GM12878 (cell line): ENCODE data around the gene NR1D1. TPM values are rescaled to one million over a fixed set of nuclear protein-coding genes. Genes with fewer than 3 reads are reported as not detected.
A peak's percentile ranks its signal among the peaks of the same experiment; 100 is the strongest.

ENCODE experiments used
- ASH2L ChIP-seq: fragments of 300-600, 200-600 bp; sonication (generic); IDR thresholded peaks from 2 replicates; pipeline ENCODE4 v1.6.1; 2017; ENCODE audit warnings: low read depth, mild to moderate bottlenecking, borderline replicate concordance
- BACH1 ChIP-seq: fragments of 450-650 bp; IDR thresholded peaks from 2 replicates; pipeline ENCODE4 v1.6.1; 2017; ENCODE audit warnings: mild to moderate bottlenecking, borderline replicate concordance
- BCL11A ChIP-seq: IDR thresholded peaks from 2 replicates; pipeline ENCODE4 v1.6.1; 2011; ENCODE audit warnings: low read depth, low read length
- BHLHE40 ChIP-seq, 2 experiments: fragments of 450-650 bp in 1 of 2; IDR thresholded peaks; 2 replicates each; pipeline ENCODE4 v1.6.1; 2011 to 2017; ENCODE audit warnings: low read depth in 2 of 2, borderline replicate concordance in 1 of 2, improper control_type of control experiment in 1 of 2, low read length in 1 of 2, mild to moderate bottlenecking in 1 of 2
- CBX5 ChIP-seq: sonication (generic); IDR thresholded peaks from 2 replicates; pipeline ENCODE4 v1.6.1; 2016; ENCODE audit warnings: low read depth, moderate library complexity, mild to moderate bottlenecking, inconsistent platforms
- CREM ChIP-seq: IDR thresholded peaks from 2 replicates; pipeline ENCODE4 v1.6.1; 2014; ENCODE audit warnings: antibody characterized with exemption, low read depth
- EZH2 ChIP-seq: IDR thresholded peaks from 2 replicates; pipeline ENCODE4 v1.6.1; 2012; ENCODE audit warnings: low read depth, mild to moderate bottlenecking, control low read depth, inconsistent platforms, low read length, borderline replicate concordance; ENCODE audit not compliant: control insufficient read depth
- MEF2B ChIP-seq: fragments of 450-650 bp; IDR thresholded peaks from 2 replicates; pipeline ENCODE4 v1.6.1; 2018; ENCODE audit warnings: mild to moderate bottlenecking, moderate library complexity; ENCODE audit not compliant: partially characterized antibody, poor library complexity, severe bottlenecking
- MYB ChIP-seq: fragments of 150-350 bp; IDR thresholded peaks from 2 replicates; pipeline ENCODE4 v1.6.1; 2014; ENCODE audit warnings: mild to moderate bottlenecking, low read depth, low read length, borderline replicate concordance
- MYC ChIP-seq: IDR thresholded peaks from 2 replicates; pipeline ENCODE4 v1.6.1; 2011; ENCODE audit warnings: mild to moderate bottlenecking, low read length, moderate library complexity, inconsistent platforms; ENCODE audit not compliant: insufficient read depth, insufficient replicate concordance, insufficient read length, severe bottlenecking
- NR2F1 ChIP-seq: fragments of 450-650 bp; conservative IDR thresholded peaks from 2 replicates; pipeline ENCODE4 v1.6.1; 2017; ENCODE audit warnings: mild to moderate bottlenecking
- POLR2A ChIP-seq: IDR thresholded peaks from 2 replicates; pipeline ENCODE4 v1.6.1; 2011; ENCODE audit warnings: low read depth, mild to moderate bottlenecking, low read length
- RAD21 ChIP-seq: IDR thresholded peaks from 2 replicates; pipeline ENCODE4 v1.6.1; 2011; ENCODE audit warnings: mild to moderate bottlenecking, low read depth, low read length, moderate library complexity; ENCODE audit not compliant: insufficient read depth
- TCF3 ChIP-seq: IDR thresholded peaks from 2 replicates; pipeline ENCODE4 v1.6.1; 2012; ENCODE audit warnings: low read depth, mild to moderate bottlenecking, low read length, borderline replicate concordance; ENCODE audit not compliant: insufficient read depth
- YBX1 ChIP-seq: fragments of 450-650 bp; IDR thresholded peaks from 2 replicates; pipeline ENCODE4 v1.6.1; 2016; ENCODE audit warnings: antibody characterized with exemption
- ZNF207 ChIP-seq: fragments of 450-650 bp; IDR thresholded peaks from 2 replicates; pipeline ENCODE4 v1.6.1; 2014; ENCODE audit warnings: antibody characterized with exemption, mild to moderate bottlenecking, borderline replicate concordance
- ZNF274 ChIP-seq: IDR thresholded peaks from one replicate; pipeline ENCODE4 v1.8.0; 2011; ENCODE audit not compliant: insufficient read length, insufficient read depth
- polyA plus RNA-seq, 11 experiments: library from polyadenylated mRNA; depleted of rRNA in 4 of 11; unstranded in 6 of 11; stranded (reverse) in 5 of 11; fragments of >200 nt; fragmentation: Nextera tagmentation in 4 of 11; fragmentation: Illumina TruSeq in 1 of 11; extraction: Ambion mirVana in 4 of 11; extraction: Trizol in 1 of 11; gene quantifications; 1 replicate in 1 of 11; 2 replicates in 10 of 11; pipeline versions ENCODE4 v1.2.1 to v1.2.3, GENCODE V29; 2011 to 2016; ENCODE audit warnings: inconsistent platforms in 2 of 11, missing spikeins in 2 of 11, low read depth in 1 of 11
- total RNA-seq, 4 experiments: library from RNA; depleted of rRNA in 3 of 4; stranded (reverse); fragments of >200 nt in 3 of 4; fragmentation: Illumina TruSeq in 1 of 4; extraction: Trizol in 1 of 4; gene quantifications; 2 replicates each; pipeline versions ENCODE4 v1.2.1 to v1.2.3, GENCODE V29; 2013 to 2021
- TF ChIP-seq, protein P1 (sequence below): fragments of 450-650 bp; formaldehyde crosslinking; IDR thresholded peaks from 2 replicates; pipeline ENCODE4 v1.4.0; 2020; ENCODE audit warnings: mild to moderate bottlenecking, moderate library complexity
- TF ChIP-seq, protein P2 (sequence below): fragments of 450-650 bp; IDR thresholded peaks from 2 replicates; pipeline ENCODE4 v1.6.1; 2014; ENCODE audit warnings: mild to moderate bottlenecking
- TF ChIP-seq, protein P3 (sequence below): IDR thresholded peaks from 2 replicates; pipeline ENCODE4 v1.6.1; 2012; ENCODE audit warnings: low read depth, low read length, improper control_type of control experiment
- TF ChIP-seq, protein P4 (sequence below): IDR thresholded peaks from 2 replicates; pipeline ENCODE4 v1.6.1; 2011; ENCODE audit warnings: low read depth, low read length, improper control_type of control experiment, borderline replicate concordance
- TF ChIP-seq, protein P5 (sequence below): IDR thresholded peaks from 2 replicates; pipeline ENCODE4 v1.6.1; 2011; ENCODE audit warnings: borderline replicate concordance, low read depth, mild to moderate bottlenecking, moderate library complexity, mixed read lengths, low read length; ENCODE audit not compliant: insufficient read depth; ENCODE audit errors: extremely low read length

NR1D1 gene
- total and polyA plus RNA-seq, 10 of the 15 experiments (the other 5 are each of a cell fraction or from before 2014, with no cell fraction given), result 0.10 to 3.4 (median 0.94) TPM

DNA sequence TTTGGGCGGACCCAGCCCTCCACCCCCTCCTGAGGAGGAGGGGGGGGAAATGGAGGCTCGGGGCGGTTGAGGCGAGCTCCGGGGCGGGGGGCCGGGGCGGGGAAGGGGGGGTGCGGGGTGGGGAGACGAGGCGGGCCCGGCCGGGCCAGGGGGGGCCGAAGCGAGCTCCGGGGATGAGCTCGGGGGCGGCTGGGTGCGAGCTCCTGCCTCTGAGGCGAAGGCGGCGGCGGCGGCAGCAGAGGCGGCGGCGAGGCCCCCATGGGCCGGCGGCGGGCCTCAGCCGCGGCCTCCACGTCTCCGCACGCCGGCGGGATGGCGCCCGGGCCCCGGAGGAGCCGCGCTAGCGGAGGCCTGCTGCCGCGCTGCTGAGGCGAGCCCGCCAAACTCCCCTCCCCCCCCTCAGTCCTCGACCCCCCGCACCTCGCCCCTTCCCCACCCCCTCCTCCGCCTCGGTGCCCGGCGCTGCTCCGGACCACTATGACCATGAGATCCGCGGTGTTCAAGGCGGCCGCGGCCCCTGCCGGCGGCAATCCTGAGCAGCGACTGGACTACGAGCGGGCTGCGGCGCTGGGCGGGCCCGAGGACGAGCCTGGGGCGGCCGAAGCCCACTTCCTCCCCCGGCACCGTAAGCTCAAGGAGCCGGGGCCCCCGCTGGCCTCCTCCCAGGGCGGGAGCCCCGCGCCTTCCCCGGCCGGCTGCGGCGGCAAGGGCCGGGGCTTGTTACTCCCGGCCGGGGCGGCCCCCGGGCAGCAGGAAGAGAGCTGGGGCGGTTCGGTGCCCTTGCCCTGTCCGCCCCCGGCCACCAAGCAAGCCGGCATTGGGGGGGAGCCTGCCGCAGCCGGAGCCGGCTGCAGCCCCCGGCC is 22.0 kb upstream of the NR1D1 start (continued):
- TF ChIP-seq, protein P1, sequence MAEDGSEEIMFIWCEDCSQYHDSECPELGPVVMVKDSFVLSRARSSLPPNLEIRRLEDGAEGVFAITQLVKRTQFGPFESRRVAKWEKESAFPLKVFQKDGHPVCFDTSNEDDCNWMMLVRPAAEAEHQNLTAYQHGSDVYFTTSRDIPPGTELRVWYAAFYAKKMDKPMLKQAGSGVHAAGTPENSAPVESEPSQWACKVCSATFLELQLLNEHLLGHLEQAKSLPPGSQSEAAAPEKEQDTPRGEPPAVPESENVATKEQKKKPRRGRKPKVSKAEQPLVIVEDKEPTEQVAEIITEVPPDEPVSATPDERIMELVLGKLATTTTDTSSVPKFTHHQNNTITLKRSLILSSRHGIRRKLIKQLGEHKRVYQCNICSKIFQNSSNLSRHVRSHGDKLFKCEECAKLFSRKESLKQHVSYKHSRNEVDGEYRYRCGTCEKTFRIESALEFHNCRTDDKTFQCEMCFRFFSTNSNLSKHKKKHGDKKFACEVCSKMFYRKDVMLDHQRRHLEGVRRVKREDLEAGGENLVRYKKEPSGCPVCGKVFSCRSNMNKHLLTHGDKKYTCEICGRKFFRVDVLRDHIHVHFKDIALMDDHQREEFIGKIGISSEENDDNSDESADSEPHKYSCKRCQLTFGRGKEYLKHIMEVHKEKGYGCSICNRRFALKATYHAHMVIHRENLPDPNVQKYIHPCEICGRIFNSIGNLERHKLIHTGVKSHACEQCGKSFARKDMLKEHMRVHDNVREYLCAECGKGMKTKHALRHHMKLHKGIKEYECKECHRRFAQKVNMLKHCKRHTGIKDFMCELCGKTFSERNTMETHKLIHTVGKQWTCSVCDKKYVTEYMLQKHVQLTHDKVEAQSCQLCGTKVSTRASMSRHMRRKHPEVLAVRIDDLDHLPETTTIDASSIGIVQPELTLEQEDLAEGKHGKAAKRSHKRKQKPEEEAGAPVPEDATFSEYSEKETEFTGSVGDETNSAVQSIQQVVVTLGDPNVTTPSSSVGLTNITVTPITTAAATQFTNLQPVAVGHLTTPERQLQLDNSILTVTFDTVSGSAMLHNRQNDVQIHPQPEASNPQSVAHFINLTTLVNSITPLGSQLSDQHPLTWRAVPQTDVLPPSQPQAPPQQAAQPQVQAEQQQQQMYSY (CRISPR knock-in tag), result no peak
- TF ChIP-seq MEF2B (no peak), MYC (no peak), RAD21 (no peak), BCL11A (no peak), POLR2A (peak; percentile 54), CBX5 (no peak), TCF3 (no peak), ZNF274 (no peak), BACH1 (no peak), ASH2L (no peak), ZNF207 (no peak), YBX1 (no peak), NR2F1 (no peak; the same call in 1 of the 2 replicates), MYB (no peak), CREM (no peak), BHLHE40 (IDR thresholded peaks at IDR 0.05; ENCODE audit: borderline replicate concordance in 1 of 2, low read depth in 2 of 2, low read length in 1 of 2) (0 out of 4 replicates have a peak, but pooled peaks of 1 of the 2 experiments have one; percentile 6), EZH2 (no peak)
- TF ChIP-seq, protein P2, sequence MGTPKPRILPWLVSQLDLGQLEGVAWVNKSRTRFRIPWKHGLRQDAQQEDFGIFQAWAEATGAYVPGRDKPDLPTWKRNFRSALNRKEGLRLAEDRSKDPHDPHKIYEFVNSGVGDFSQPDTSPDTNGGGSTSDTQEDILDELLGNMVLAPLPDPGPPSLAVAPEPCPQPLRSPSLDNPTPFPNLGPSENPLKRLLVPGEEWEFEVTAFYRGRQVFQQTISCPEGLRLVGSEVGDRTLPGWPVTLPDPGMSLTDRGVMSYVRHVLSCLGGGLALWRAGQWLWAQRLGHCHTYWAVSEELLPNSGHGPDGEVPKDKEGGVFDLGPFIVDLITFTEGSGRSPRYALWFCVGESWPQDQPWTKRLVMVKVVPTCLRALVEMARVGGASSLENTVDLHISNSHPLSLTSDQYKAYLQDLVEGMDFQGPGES, result no peak
- TF ChIP-seq, protein P3, sequence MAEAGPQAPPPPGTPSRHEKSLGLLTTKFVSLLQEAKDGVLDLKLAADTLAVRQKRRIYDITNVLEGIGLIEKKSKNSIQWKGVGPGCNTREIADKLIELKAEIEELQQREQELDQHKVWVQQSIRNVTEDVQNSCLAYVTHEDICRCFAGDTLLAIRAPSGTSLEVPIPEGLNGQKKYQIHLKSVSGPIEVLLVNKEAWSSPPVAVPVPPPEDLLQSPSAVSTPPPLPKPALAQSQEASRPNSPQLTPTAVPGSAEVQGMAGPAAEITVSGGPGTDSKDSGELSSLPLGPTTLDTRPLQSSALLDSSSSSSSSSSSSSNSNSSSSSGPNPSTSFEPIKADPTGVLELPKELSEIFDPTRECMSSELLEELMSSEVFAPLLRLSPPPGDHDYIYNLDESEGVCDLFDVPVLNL, result no peak
- TF ChIP-seq, protein P4, sequence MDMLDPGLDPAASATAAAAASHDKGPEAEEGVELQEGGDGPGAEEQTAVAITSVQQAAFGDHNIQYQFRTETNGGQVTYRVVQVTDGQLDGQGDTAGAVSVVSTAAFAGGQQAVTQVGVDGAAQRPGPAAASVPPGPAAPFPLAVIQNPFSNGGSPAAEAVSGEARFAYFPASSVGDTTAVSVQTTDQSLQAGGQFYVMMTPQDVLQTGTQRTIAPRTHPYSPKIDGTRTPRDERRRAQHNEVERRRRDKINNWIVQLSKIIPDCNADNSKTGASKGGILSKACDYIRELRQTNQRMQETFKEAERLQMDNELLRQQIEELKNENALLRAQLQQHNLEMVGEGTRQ, result no peak
- TF ChIP-seq, protein P5, sequence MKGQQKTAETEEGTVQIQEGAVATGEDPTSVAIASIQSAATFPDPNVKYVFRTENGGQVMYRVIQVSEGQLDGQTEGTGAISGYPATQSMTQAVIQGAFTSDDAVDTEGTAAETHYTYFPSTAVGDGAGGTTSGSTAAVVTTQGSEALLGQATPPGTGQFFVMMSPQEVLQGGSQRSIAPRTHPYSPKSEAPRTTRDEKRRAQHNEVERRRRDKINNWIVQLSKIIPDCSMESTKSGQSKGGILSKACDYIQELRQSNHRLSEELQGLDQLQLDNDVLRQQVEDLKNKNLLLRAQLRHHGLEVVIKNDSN, result no peak
